ENCODE measurements around the gene SLC35A3. TPM values are rescaled to one million over a fixed set of nuclear protein-coding genes. Genes with fewer than 3 reads are reported as not detected.
A peak's percentile ranks its signal among the peaks of the same experiment; 100 is the strongest.
"Not testable (repeated sequence)": the region's sequence is repeated elsewhere in the genome, so short reads cannot be mapped to it uniquely, and the experiment has no call there.

The SLC35A3 gene
- polyA plus RNA-seq (ENCODE audit: insufficient read length) = 41.7 TPM
- long read RNA-seq, donor 1, full-length matches to known transcripts = 11 of 11 reads
- long read RNA-seq, donor 1, partial matches to known transcripts = 0 of 11 reads
- long read RNA-seq, donor 1, other reads (novel, unspliced or antisense) = 0 of 11 reads
- long read RNA-seq, donor 2, full-length matches to known transcripts = 4 of 4 reads
- long read RNA-seq, donor 2, partial matches to known transcripts = 0 of 4 reads
- long read RNA-seq, donor 2, other reads (novel, unspliced or antisense) = 0 of 4 reads
- long read RNA-seq, donor 3, full-length matches to known transcripts = 5 of 17 reads
- long read RNA-seq, donor 3, partial matches to known transcripts = 12 of 17 reads
- long read RNA-seq, donor 3, other reads (novel, unspliced or antisense) = 0 of 17 reads
- long read RNA-seq, donor 4 = 0 reads
- long read RNA-seq, donor 5, full-length matches to known transcripts = 7 of 13 reads
- long read RNA-seq, donor 5, partial matches to known transcripts = 6 of 13 reads
- long read RNA-seq, donor 5, other reads (novel, unspliced or antisense) = 0 of 13 reads
- long read RNA-seq, donor 6, full-length matches to known transcripts = 4 of 4 reads
- long read RNA-seq, donor 6, partial matches to known transcripts = 0 of 4 reads
- long read RNA-seq, donor 6, other reads (novel, unspliced or antisense) = 0 of 4 reads
- long read RNA-seq, donor 7, full-length matches to known transcripts = 8 of 8 reads
- long read RNA-seq, donor 7, partial matches to known transcripts = 0 of 8 reads
- long read RNA-seq, donor 7, other reads (novel, unspliced or antisense) = 0 of 8 reads
- long read RNA-seq, donor 8, partial matches to known transcripts = 0 of 1 reads
- long read RNA-seq, donor 8, other reads (novel, unspliced or antisense) = 0 of 1 reads

- DNase-seq = peak; percentile 69
Observed at GRCh38 chr1:99969729-99970621, at the start of gene SLC35A3. TSS of gene SLC35A3 (plus strand) at chr1:99969996. CDS start at chr1:99993555, 23,559 bp downstream.

- no peak for DNase-seq
Observed at GRCh38 chr1:99934801-99935200, 35.0 kb upstream of the SLC35A3 start.

- DNase-seq = no peak
Observed at GRCh38 chr1:99935534-99935933, 34.3 kb upstream of the SLC35A3 start.

GRCh38 chr1:99936071-99936470 lies 33.7 kb upstream of the SLC35A3 start:
- DNase-seq = no peak

GRCh38 chr1:99942723-99943122 lies 27.1 kb upstream of the SLC35A3 start:
- DNase-seq = no peak

- no peak for DNase-seq
Observed at GRCh38 chr1:99943223-99943794, 26.5 kb upstream of the SLC35A3 start.

GRCh38 chr1:99944192-99944591 lies 25.6 kb upstream of the SLC35A3 start:
- DNase-seq = no peak

- DNase-seq = no peak
Observed at GRCh38 chr1:99945174-99945573, 24.6 kb upstream of the SLC35A3 start.

- DNase-seq = no peak
Observed at GRCh38 chr1:99950486-99950885, 19.3 kb upstream of the SLC35A3 start.

GRCh38 chr1:99952522-99952921 lies 17.3 kb upstream of the SLC35A3 start:
- no peak for DNase-seq

- no peak for DNase-seq
Observed at GRCh38 chr1:99955375-99955774, 14.4 kb upstream of the SLC35A3 start.

- DNase-seq = no peak
Observed at GRCh38 chr1:99956755-99957154, 13.0 kb upstream of the SLC35A3 start.

- DNase-seq = no peak
Observed at GRCh38 chr1:99957818-99958217, 12.0 kb upstream of the SLC35A3 start.

- DNase-seq = not testable (repeated sequence)
Observed at GRCh38 chr1:99959189-99959705, 10.5 kb upstream of the SLC35A3 start.

- not testable (repeated sequence) for DNase-seq
Observed at GRCh38 chr1:99960260-99960659, 9.5 kb upstream of the SLC35A3 start.

GRCh38 chr1:99963041-99963795 lies 6.6 kb upstream of the SLC35A3 start:
- DNase-seq = no peak

GRCh38 chr1:99964806-99965205 lies 5.0 kb upstream of the SLC35A3 start:
- no peak for DNase-seq

- no peak for DNase-seq
Observed at GRCh38 chr1:99965646-99966375, 4.0 kb upstream of the SLC35A3 start.

GRCh38 chr1:99968214-99968613 lies 1.6 kb upstream of the SLC35A3 start:
- no peak for DNase-seq

- DNase-seq = no peak
Observed at GRCh38 chr1:99969260-99969728, 502 bp upstream of the SLC35A3 start.

All from left kidney (tissue), 8 donors.